Keratinocyte (primary cell): ENCODE measurements around the gene AP3D1.

Experiments
- EZH2 ChIP-seq: IDR thresholded peaks from one replicate; pipeline ENCODE4 v1.6.1; 2012; ENCODE audit warnings: inconsistent platforms, mild to moderate bottlenecking, low read length, moderate library complexity
- TF ChIP-seq, protein P1 (sequence below), 3 experiments: IDR thresholded peaks in 1 of 3; conservative IDR thresholded peaks in 1 of 3; optimal IDR thresholded peaks in 1 of 3; 2 replicates in 2 of 3; 3 replicates in 1 of 3; pipeline versions ENCODE3 to v1.5.1; 2011; ENCODE audit warnings: low read length in 3 of 3, mild to moderate bottlenecking in 3 of 3, moderate library complexity in 2 of 3, control low read depth in 1 of 3, inconsistent platforms in 1 of 3; ENCODE audit not compliant: insufficient read depth in 2 of 3; ENCODE audit errors: extremely low read depth in 1 of 3

- TF ChIP-seq, protein P1, sequence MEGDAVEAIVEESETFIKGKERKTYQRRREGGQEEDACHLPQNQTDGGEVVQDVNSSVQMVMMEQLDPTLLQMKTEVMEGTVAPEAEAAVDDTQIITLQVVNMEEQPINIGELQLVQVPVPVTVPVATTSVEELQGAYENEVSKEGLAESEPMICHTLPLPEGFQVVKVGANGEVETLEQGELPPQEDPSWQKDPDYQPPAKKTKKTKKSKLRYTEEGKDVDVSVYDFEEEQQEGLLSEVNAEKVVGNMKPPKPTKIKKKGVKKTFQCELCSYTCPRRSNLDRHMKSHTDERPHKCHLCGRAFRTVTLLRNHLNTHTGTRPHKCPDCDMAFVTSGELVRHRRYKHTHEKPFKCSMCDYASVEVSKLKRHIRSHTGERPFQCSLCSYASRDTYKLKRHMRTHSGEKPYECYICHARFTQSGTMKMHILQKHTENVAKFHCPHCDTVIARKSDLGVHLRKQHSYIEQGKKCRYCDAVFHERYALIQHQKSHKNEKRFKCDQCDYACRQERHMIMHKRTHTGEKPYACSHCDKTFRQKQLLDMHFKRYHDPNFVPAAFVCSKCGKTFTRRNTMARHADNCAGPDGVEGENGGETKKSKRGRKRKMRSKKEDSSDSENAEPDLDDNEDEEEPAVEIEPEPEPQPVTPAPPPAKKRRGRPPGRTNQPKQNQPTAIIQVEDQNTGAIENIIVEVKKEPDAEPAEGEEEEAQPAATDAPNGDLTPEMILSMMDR (optimal IDR thresholded peaks at IDR 0.05 in 1 of 3, IDR thresholded peaks at IDR 0.05 in 1 of 3, conservative IDR thresholded peaks at IDR 0.05 in 1 of 3; ENCODE audit: extremely low read depth in 1 of 3, insufficient read depth in 2 of 3, low read length in 3 of 3) = no peak
- no peak for TF ChIP-seq EZH2
These were observed 15.7 kb upstream of the AP3D1 start for GRCh38 chr19:2166741-2167738.
